Pancreas (tissue), 10 donors: ENCODE measurements around the gene MIEN1. TPM values are rescaled to one million over a fixed set of nuclear protein-coding genes. Genes with fewer than 3 reads are reported as not detected.

ENCODE experiments used
- ATAC-seq, 4 donors: fragments of 200-7000 bp; cut with Tn5 transposase; one replicate each; pipeline versions ENCODE4 v1.8.0 to v1.9.1; 2020; ENCODE audit warnings: mild to moderate bottlenecking in 4 of 4, moderate library complexity in 4 of 4
- DNase-seq, 6 donors: peaks; one replicate each; pipeline ENCODE4 v3.0.0-alpha.2; 2020
- FAIRE-seq: peaks from 2 replicates; lab custom pipeline; 2012; peaks lifted over from hg19 to GRCh38; lab: Jason Lieb, UNC
- H3K27ac ChIP-seq, 4 donors: fragments of 200-600 bp; sonication (generic); 1 replicate in 3 of 4; 2 replicates in 1 of 4; pipeline versions ENCODE4 v1.5.0 to v1.8.0; 2020
- H3K27me3 ChIP-seq, 4 donors: fragments of 200-600 bp; one replicate each; pipeline ENCODE4 v1.8.0; 2021
- H3K36me3 ChIP-seq, 3 donors: fragments of 200-600 bp; sonication (generic) in 1 of 3; one replicate each; pipeline versions ENCODE4 v1.5.0 to v1.8.0; 2020 to 2021
- H3K4me1 ChIP-seq, 3 donors: fragments of 200-600 bp; one replicate each; pipeline ENCODE4 v1.8.0; 2021
- H3K4me3 ChIP-seq, 4 donors: fragments of 200-600 bp; sonication (generic) in 2 of 4; one replicate each; pipeline versions ENCODE4 v1.5.0 to v1.8.0; 2020 to 2021
- H3K9me3 ChIP-seq, 4 donors: fragments of 200-600 bp; one replicate each; pipeline ENCODE4 v1.8.0; 2021
- WGBS, 2 donors: extraction: QIAGEN DNeasy Blood & Tissue Kit; methylation state at CpG; one replicate each; pipeline ENCODE4 v1.1.7; 2013; 5-methylcytosine and 5-hydroxymethylcytosine counted together
- intact Hi-C, 3 donors: fragments of 100-400 bp; cut with DNase I; formaldehyde crosslinking; loops; one replicate each; pipeline versions ENCODE4 v1.11.1 to v1.14.2; 2022
- polyA plus RNA-seq, 2 donors: library from polyadenylated mRNA; stranded (reverse); fragments of 200-250 nt; gene quantifications; one replicate each; pipeline ENCODE4 v1.2.3, GENCODE V29; 2013
- total RNA-seq, 6 donors: library from RNA; stranded (reverse); fragmentation: NEBNext Ultra II Directional in 4 of 6; extraction: Animal tissue kit (Norgen Biotek cat#: 25700) in 4 of 6; gene quantifications; one replicate each; pipeline versions ENCODE4 v1.2.1 to v1.2.4, GENCODE V29; 2021 to 2023
- TF ChIP-seq, protein P1 (sequence below), 4 donors: fragments of 200-600 bp; sonication (generic) in 3 of 4; IDR thresholded peaks; one replicate each; pipeline versions ENCODE4 v1.5.0 to v1.8.0; 2021; ENCODE audit warnings: antibody characterized with exemption in 4 of 4
- donor health status: healthy with polysubstance abuse.
- donor health status: DM: no; HTN: no; CAD: no; lungs with moderate emphysema.
- donor health status: DM: no; HTN: no; CAD: no.
- donor health status: control.
- donor health status: control.
- donor health status: Bipolar disorder and iron deficiency.
- donor health status: DM: yes; HTN: yes; CAD: no.
- donor health status: DM: no; HTN: no; CAD: no.
- donor health status: DM: no; HTN: no; CAD: no.
- donor health status: DM: yes; HTN: yes; CAD: no.

MIEN1 gene
- total and polyA plus RNA-seq, 8 donors, result 17.0 to 75.2 (median 25.3) TPM

DNA sequence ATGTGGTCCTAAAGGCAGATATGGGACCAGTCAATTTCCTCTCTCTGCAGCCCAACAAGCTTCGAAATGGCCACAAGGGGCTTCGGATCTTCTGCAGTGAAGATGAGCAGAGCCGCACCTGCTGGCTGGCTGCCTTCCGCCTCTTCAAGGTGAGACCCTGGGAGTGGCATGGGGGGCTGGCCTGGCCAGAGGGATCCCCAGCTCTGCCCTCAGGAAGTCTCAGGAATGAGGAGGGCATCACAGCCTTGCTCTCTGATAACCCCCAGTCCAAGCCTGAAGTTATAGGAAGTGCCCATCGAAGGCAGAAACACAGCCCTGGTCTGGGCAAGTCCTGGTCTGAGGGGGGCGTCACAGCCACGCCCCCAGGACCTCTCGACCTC, 14.5 kb upstream of the MIEN1 start:
- Histone ChIP-seq H3K27me3 (no peaks in the 10 kb centered on the region), H3K9me3 (no peaks in the 10 kb centered on the region), H3K36me3 (peaks cover 0 to 54% (median 24%) of the 10 kb centered on the region in 3 donors), H3K4me3 (no peak overlapping the region), H3K4me1 (peaks cover 9 to 19% (median 15%) of the 10 kb centered on the region in 3 donors), H3K27ac (no peak overlapping the region)
- TF ChIP-seq, protein P1, sequence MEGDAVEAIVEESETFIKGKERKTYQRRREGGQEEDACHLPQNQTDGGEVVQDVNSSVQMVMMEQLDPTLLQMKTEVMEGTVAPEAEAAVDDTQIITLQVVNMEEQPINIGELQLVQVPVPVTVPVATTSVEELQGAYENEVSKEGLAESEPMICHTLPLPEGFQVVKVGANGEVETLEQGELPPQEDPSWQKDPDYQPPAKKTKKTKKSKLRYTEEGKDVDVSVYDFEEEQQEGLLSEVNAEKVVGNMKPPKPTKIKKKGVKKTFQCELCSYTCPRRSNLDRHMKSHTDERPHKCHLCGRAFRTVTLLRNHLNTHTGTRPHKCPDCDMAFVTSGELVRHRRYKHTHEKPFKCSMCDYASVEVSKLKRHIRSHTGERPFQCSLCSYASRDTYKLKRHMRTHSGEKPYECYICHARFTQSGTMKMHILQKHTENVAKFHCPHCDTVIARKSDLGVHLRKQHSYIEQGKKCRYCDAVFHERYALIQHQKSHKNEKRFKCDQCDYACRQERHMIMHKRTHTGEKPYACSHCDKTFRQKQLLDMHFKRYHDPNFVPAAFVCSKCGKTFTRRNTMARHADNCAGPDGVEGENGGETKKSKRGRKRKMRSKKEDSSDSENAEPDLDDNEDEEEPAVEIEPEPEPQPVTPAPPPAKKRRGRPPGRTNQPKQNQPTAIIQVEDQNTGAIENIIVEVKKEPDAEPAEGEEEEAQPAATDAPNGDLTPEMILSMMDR (IDR thresholded peaks at IDR 0.05), result no peak
- DNase-seq (peak in 2 of 6 donors; percentile 14 to 27), ATAC-seq (no peak), FAIRE-seq (no peak)
- WGBS, 2 donors, result 78 to 88% methylated on average over 8 of the region's 8 CpGs
- intact Hi-C loops, result no loop called here

DNA sequence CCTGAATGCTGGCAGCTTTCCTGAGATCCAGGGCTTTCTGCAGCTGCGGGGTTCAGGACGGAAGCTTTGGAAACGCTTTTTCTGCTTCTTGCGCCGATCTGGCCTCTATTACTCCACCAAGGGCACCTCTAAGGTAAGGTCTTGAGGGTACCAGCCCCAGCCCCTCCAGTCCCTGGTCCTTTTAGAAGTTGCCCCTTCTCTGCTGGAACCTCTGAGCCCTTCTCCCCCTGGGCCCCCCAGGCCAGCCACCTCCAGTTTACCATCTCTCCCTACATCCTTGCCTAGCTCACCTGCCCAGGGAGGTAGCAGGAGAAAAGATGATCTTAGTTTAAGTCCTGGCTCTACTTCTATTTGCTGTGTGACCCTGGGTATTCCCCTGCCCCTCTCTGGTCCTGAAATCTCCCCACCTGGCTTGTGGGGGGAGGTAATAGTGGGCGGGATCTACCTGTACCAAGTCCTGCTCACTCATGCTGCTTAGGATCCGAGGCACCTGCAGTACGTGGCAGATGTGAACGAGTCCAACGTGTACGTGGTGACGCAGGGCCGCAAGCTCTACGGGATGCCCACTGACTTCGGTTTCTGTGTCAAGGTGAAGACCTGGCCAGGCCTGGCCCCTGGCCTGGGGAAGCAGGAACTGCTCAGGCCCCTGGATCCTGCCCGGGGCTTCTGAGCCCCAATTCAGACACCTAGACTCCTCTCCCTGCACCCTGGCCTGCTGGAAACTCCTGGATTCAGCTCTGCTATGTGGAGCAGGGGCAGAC, 13.9 kb upstream of the MIEN1 start:
- H3K27me3 ChIP-seq, result no peaks in the 10 kb centered on the region
- ATAC-seq (no peak), DNase-seq (peak in 3 of 6 donors; percentile 13 to 39 (median 27)), FAIRE-seq (no peak)
- H3K27ac ChIP-seq, result no peak overlapping the region
- no peaks in the 10 kb centered on the region for H3K9me3 ChIP-seq
- intact Hi-C loops, result no loop called here
- TF ChIP-seq, protein P1 (IDR thresholded peaks at IDR 0.05), result no peak
- H3K4me1 ChIP-seq, result peaks cover 4 to 13% (median 10%) of the 10 kb centered on the region in 3 donors
- WGBS, 2 donors, result 87 to 88% methylated on average over 16 of the region's 16 CpGs
- peaks cover 0 to 54% (median 24%) of the 10 kb centered on the region in 3 donors for H3K36me3 ChIP-seq
- H3K4me3 ChIP-seq, result no peak overlapping the region

DNA sequence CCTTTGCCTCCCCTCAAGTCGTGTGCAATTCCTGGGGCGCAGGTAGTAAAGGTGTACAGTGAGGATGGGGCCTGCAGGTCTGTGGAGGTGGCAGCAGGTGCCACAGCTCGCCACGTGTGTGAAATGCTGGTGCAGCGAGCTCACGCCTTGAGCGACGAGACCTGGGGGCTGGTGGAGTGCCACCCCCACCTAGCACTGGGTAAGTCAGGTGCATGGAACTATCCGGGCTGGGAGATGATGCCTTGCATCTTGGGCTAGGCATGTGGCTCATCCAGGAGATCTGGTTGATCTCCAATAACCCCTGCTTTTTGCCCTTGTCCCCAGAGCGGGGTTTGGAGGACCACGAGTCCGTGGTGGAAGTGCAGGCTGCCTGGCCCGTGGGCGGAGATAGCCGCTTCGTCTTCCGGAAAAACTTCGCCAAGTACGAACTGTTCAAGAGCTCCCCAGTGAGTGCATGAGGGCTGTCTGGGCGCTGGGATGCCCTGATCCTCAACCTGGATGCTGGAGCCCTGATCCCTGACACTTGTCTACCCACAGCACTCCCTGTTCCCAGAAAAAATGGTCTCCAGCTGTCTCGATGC, 12.6 kb upstream of the MIEN1 start:
- Histone ChIP-seq H3K36me3 (peaks cover 0 to 54% (median 24%) of the 10 kb centered on the region in 3 donors), H3K27ac (no peak overlapping the region), H3K4me3 (no peak overlapping the region), H3K27me3 (no peaks in the 10 kb centered on the region), H3K4me1 (peaks cover 0 to 12% (median 9%) of the 10 kb centered on the region in 3 donors), H3K9me3 (no peaks in the 10 kb centered on the region)
- TF ChIP-seq, protein P1 (IDR thresholded peaks at IDR 0.05), result no peak
- ATAC-seq (no peak), FAIRE-seq (no peak), DNase-seq (peak in 3 of 6 donors; percentile 9 to 47 (median 28))
- intact Hi-C loops, result no loop called here
- WGBS, 2 donors, result 84 to 92% methylated on average over 21 of the region's 21 CpGs

DNA sequence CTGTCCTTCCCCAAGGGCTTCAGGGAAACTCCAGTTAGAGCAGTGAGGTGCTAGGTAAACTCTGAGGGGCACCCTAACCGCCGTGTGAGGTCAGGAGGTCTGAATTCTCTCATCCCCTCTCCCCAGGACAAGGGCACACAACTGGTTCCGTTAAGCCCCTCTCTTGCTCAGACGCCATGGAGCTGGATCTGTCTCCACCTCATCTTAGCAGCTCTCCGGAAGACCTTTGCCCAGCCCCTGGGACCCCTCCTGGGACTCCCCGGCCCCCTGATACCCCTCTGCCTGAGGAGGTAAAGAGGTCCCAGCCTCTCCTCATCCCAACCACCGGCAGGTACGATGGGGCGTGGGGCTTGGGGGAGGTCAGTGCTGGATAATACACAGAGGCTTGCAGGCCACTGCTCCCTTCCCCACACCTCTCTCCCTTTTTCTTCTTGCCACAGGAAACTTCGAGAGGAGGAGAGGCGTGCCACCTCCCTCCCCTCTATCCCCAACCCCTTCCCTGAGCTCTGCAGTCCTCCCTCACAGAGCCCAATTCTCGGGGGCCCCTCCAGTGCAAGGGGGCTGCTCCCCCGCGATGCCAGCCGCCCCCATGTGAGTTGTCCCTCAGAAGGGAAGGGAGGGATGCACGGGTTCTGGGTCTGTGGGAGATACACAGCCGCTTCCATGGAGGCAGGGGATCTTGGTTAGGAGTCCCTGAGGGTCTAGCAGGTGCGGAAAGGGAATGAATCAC, 12.0 kb upstream of the MIEN1 start:
- intact Hi-C loops, result no loop called here
- TF ChIP-seq, protein P1 (IDR thresholded peaks at IDR 0.05), result no peak

More for the DNA sequence above, 12.0 kb upstream of the MIEN1 start:
- ATAC-seq (no peak), DNase-seq (peak in 1 of 6 donors; percentile 10), FAIRE-seq (no peak)
- peaks cover under 1 to 12% (median 9%) of the 10 kb centered on the region in 3 donors for H3K4me1 ChIP-seq
- H3K9me3 ChIP-seq, result no peaks in the 10 kb centered on the region
- no peaks in the 10 kb centered on the region for H3K27me3 ChIP-seq
- 77 to 82% methylated on average over 18 of the region's 18 CpGs for WGBS, 2 donors
- H3K4me3 ChIP-seq, result no peak overlapping the region
- peaks cover 0 to 52% (median 24%) of the 10 kb centered on the region in 3 donors for H3K36me3 ChIP-seq
- no peak overlapping the region for H3K27ac ChIP-seq
